Measurements from ENCODE around the gene ATP2C2.
"Not testable (repeated sequence)": the region's sequence is repeated elsewhere in the genome, so short reads cannot be mapped to it uniquely, and the experiment has no call there.

ATP2C2 gene

GRCh38 chr16:84331998-84332780 lies 36.1 kb upstream of the ATP2C2 start:
- ATAC-seq (ENCODE audit: low read depth) (no peak), DNase-seq (ENCODE audit: low spot score in 2 of 2) (no peak)
- H3K4me3 Mint-ChIP-seq, result no peak overlapping the region

GRCh38 chr16:84332975-84333684 lies 35.2 kb upstream of the ATP2C2 start:
- Mint-ChIP-seq H3K36me3 (no peaks in the 10 kb centered on the region), H3K27me3 (peaks cover 7% of the 10 kb centered on the region), H3K27ac (no peak overlapping the region), H3K4me3 (no peak overlapping the region), H3K9me3 (peaks cover 11% of the 10 kb centered on the region), H3K4me1 (no peaks in the 10 kb centered on the region)
- no peak for ATAC-seq (ENCODE audit: low read depth)
- no peak for DNase-seq (ENCODE audit: low spot score in 2 of 2)

More at GRCh38 chr16:84331998-84332780, 36.1 kb upstream of the ATP2C2 start:
- peaks cover 8% of the 10 kb centered on the region for H3K9me3 Mint-ChIP-seq
- H3K27ac Mint-ChIP-seq, result no peak overlapping the region
- H3K27me3 Mint-ChIP-seq, result peaks cover 12% of the 10 kb centered on the region
- H3K4me1 Mint-ChIP-seq, result no peaks in the 10 kb centered on the region
- H3K36me3 Mint-ChIP-seq, result no peaks in the 10 kb centered on the region

- ATAC-seq (ENCODE audit: low read depth), result no peak
- H3K4me3 Mint-ChIP-seq, result no peak overlapping the region
- peaks cover 12% of the 10 kb centered on the region for H3K9me3 Mint-ChIP-seq
- no peak overlapping the region for H3K27ac Mint-ChIP-seq
- H3K36me3 Mint-ChIP-seq, result no peaks in the 10 kb centered on the region
- H3K27me3 Mint-ChIP-seq, result peaks cover 7% of the 10 kb centered on the region
- no peak for DNase-seq (ENCODE audit: low spot score in 2 of 2)
- no peaks in the 10 kb centered on the region for H3K4me1 Mint-ChIP-seq
These were observed 34.3 kb upstream of the ATP2C2 start for GRCh38 chr16:84334058-84334457.

GRCh38 chr16:84334482-84334881 lies 33.9 kb upstream of the ATP2C2 start:
- Mint-ChIP-seq H3K36me3 (no peaks in the 10 kb centered on the region), H3K27ac (no peak overlapping the region), H3K27me3 (peaks cover 7% of the 10 kb centered on the region), H3K4me1 (no peaks in the 10 kb centered on the region), H3K4me3 (no peak overlapping the region), H3K9me3 (peaks cover 12% of the 10 kb centered on the region)
- no peak for DNase-seq (ENCODE audit: low spot score in 2 of 2)
- no peak for ATAC-seq (ENCODE audit: low read depth)

DNA sequence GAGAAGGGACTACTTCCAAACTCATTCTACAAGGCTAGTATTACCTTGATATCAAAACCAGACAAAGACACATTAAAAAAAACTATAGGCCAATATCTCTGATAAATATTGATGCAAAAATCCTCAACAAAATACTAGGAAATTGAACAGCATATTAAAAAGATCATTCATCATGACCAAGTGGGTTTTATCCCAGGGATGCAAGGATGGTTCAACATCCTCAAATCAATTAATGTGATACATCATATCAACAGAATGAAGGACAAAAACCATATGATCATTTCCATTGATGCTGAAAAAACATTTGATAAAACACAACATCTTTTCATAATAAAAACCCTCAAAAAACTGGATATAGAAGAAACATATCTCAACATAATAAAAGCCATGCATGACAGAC lies 31.1 kb upstream of the ATP2C2 start:
- H3K36me3 Mint-ChIP-seq; H3K27ac Mint-ChIP-seq; ATAC-seq (ENCODE audit: low read depth); DNase-seq (ENCODE audit: low spot score in 2 of 2); H3K4me3 Mint-ChIP-seq; H3K4me1 Mint-ChIP-seq; H3K27me3 Mint-ChIP-seq: not testable (repeated sequence)
- peaks cover 12% of the 10 kb centered on the region for H3K9me3 Mint-ChIP-seq

GRCh38 chr16:84339311-84339710 lies 29.0 kb upstream of the ATP2C2 start:
- DNase-seq (ENCODE audit: low spot score in 2 of 2), result no peak
- H3K4me1 Mint-ChIP-seq, result no peaks in the 10 kb centered on the region
- H3K27me3 Mint-ChIP-seq, result peaks cover 2% of the 10 kb centered on the region
- H3K4me3 Mint-ChIP-seq, result no peak overlapping the region
- ATAC-seq (ENCODE audit: low read depth), result no peak
- H3K27ac Mint-ChIP-seq, result no peak overlapping the region
- no peaks in the 10 kb centered on the region for H3K36me3 Mint-ChIP-seq
- peaks cover 12% of the 10 kb centered on the region for H3K9me3 Mint-ChIP-seq

DNA sequence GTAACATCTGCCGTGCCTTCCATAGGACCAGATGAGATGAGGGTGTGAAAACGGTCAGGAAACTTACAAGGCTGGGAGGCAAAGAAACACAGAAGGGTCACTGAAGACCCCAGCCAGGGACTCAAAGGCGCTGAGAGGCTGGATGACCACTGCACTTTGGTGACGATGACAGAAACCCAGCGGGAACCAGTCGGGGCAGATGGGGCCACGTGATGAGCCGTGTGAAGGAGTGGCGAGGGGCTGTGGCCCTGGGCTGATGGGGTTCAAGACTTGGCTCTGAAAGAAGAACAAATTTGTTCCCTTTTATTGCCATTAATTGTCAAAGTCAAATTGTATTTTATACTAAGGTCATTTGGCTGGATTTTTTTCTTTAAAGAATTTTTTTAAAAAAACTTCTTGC lies 28.6 kb upstream of the ATP2C2 start:
- no peak for DNase-seq (ENCODE audit: low spot score in 2 of 2)
- H3K9me3 Mint-ChIP-seq, result peaks cover 12% of the 10 kb centered on the region
- ATAC-seq (ENCODE audit: low read depth), result no peak
- no peaks in the 10 kb centered on the region for H3K36me3 Mint-ChIP-seq
- no peaks in the 10 kb centered on the region for H3K4me1 Mint-ChIP-seq
- H3K27ac Mint-ChIP-seq, result no peak overlapping the region
- no peak overlapping the region for H3K4me3 Mint-ChIP-seq
- peaks cover 2% of the 10 kb centered on the region for H3K27me3 Mint-ChIP-seq

DNA sequence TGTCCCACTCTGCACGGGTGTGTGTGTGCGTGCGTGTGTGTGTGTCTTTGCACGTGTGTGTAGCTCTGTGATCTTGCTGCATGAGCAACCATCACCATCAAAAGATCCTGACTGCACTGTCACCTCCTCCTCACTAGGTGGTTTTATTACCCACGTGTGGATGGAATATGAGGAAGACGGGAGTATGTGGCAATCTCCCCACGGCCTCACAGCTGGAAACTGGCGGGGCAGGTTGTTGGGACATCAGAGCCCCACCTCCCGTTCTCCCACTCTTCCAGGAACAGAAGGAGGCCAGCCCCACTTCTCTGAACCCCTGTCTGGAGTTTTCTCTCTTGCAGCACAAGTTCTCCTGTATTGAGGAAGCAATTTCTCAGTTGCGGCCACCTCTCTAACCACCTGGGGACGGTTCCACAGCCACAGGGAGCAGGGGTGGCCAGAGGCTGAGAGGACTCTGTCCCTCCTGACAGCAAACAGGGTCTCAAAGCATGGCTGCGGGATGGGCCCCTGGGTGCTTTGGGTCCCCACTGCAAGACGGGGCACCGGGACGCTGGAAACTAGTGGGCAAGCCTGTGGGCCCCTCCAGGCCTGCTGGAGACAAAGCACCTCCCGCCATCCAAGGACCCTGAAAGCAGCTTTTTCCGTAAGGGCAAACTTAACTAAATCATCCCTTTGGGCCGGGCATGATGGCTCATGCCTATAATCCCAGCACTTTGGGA lies 27.9 kb upstream of the ATP2C2 start:
- Mint-ChIP-seq H3K4me3 (no peak overlapping the region), H3K27me3 (peaks cover 5% of the 10 kb centered on the region), H3K9me3 (peaks cover 10% of the 10 kb centered on the region), H3K27ac (no peak overlapping the region), H3K4me1 (no peaks in the 10 kb centered on the region), H3K36me3 (no peaks in the 10 kb centered on the region)
- DNase-seq (ENCODE audit: low spot score in 2 of 2) (no peak), ATAC-seq (ENCODE audit: low read depth) (no peak)

- H3K4me3 Mint-ChIP-seq, result no peak overlapping the region
- no peaks in the 10 kb centered on the region for H3K36me3 Mint-ChIP-seq
- H3K27me3 Mint-ChIP-seq, result peaks cover 8% of the 10 kb centered on the region
- H3K9me3 Mint-ChIP-seq, result peaks cover 7% of the 10 kb centered on the region
- DNase-seq (ENCODE audit: low spot score in 2 of 2), result no peak
- no peak overlapping the region for H3K27ac Mint-ChIP-seq
- ATAC-seq (ENCODE audit: low read depth), result no peak
- H3K4me1 Mint-ChIP-seq, result no peaks in the 10 kb centered on the region
These were observed 26.6 kb upstream of the ATP2C2 start for GRCh38 chr16:84341528-84342295.

GRCh38 chr16:84343800-84344199 lies 24.5 kb upstream of the ATP2C2 start:
- not testable (repeated sequence) for H3K4me1 Mint-ChIP-seq, H3K27ac Mint-ChIP-seq
- peaks cover 11% of the 10 kb centered on the region for H3K27me3 Mint-ChIP-seq

GRCh38 chr16:84344781-84345180 lies 23.6 kb upstream of the ATP2C2 start:
- Mint-ChIP-seq H3K4me1 (no peaks in the 10 kb centered on the region), H3K27ac (no peak overlapping the region), H3K9me3 (no peaks in the 10 kb centered on the region), H3K4me3 (no peak overlapping the region), H3K36me3 (no peaks in the 10 kb centered on the region), H3K27me3 (peaks cover 17% of the 10 kb centered on the region)
- no peak for ATAC-seq (ENCODE audit: low read depth)
- DNase-seq (ENCODE audit: low spot score in 2 of 2), result no peak

More at GRCh38 chr16:84343800-84344199, 24.5 kb upstream of the ATP2C2 start:
- not testable (repeated sequence) for H3K9me3 Mint-ChIP-seq; ATAC-seq (ENCODE audit: low read depth); H3K36me3 Mint-ChIP-seq; DNase-seq (ENCODE audit: low spot score in 2 of 2); H3K4me3 Mint-ChIP-seq

- ATAC-seq (ENCODE audit: low read depth) (no peak), DNase-seq (ENCODE audit: low spot score in 2 of 2) (no peak)
- Mint-ChIP-seq H3K36me3 (no peaks in the 10 kb centered on the region), H3K4me3 (no peak overlapping the region), H3K27ac (no peak overlapping the region), H3K4me1 (no peaks in the 10 kb centered on the region), H3K27me3 (peaks cover 22% of the 10 kb centered on the region), H3K9me3 (no peaks in the 10 kb centered on the region)
These were observed 21.2 kb upstream of the ATP2C2 start for GRCh38 chr16:84347161-84347560.

- Mint-ChIP-seq H3K4me3 (no peak overlapping the region), H3K27me3 (peaks cover 24% of the 10 kb centered on the region), H3K9me3 (no peaks in the 10 kb centered on the region), H3K4me1 (no peaks in the 10 kb centered on the region), H3K27ac (no peak overlapping the region), H3K36me3 (no peaks in the 10 kb centered on the region)
- no peak for ATAC-seq (ENCODE audit: low read depth)
- DNase-seq (ENCODE audit: low spot score in 2 of 2), result no peak
These were observed 19.9 kb upstream of the ATP2C2 start for GRCh38 chr16:84348386-84348888.
